GM21390 (cell line): ENCODE results near the gene U2AF1L4.
A peak's percentile ranks its signal among the peaks of the same experiment; 100 is the strongest.

Source experiments
- ATAC-seq: cut with Tn5 transposase; IDR thresholded peaks from one replicate; pipeline ENCODE4 v1.9.1; 2021; ENCODE audit not compliant: unreplicated experiment

Gene U2AF1L4

GRCh38 chr19:35757749-35758608 is 12.8 kb upstream of the U2AF1L4 start, which contains the start of gene PROSER3:
PROSER3 (plus strand) TSS chr19:35758176; CDS start chr19:35758216, 40 bp downstream.
- peak; percentile 93 for ATAC-seq

- no peak for ATAC-seq
Observed at GRCh38 chr19:35757231-35757748, 12.1 kb upstream of the U2AF1L4 start.

GRCh38 chr19:35756377-35757230 is 11.4 kb upstream of the U2AF1L4 start, which contains the start of gene HSPB6:
HSPB6 (minus strand) TSS chr19:35757029; CDS start chr19:35757008, 21 bp downstream.
- ATAC-seq: no peak

- no peak for ATAC-seq
Observed at GRCh38 chr19:35755550-35756376, 10.5 kb upstream of the U2AF1L4 start.

GRCh38 chr19:35755131-35755549 is 9.9 kb upstream of the U2AF1L4 start:
- no peak for ATAC-seq

GRCh38 chr19:35754370-35755130 is 9.3 kb upstream of the U2AF1L4 start:
- no peak for ATAC-seq

GRCh38 chr19:35753634-35754369 is 8.6 kb upstream of the U2AF1L4 start:
- ATAC-seq: no peak

- no peak for ATAC-seq
Observed at GRCh38 chr19:35752746-35753350, 7.6 kb upstream of the U2AF1L4 start.

- ATAC-seq: no peak
Observed at GRCh38 chr19:35751839-35752745, 6.9 kb upstream of the U2AF1L4 start.

- no peak for ATAC-seq
Observed at GRCh38 chr19:35750167-35750566, 4.9 kb upstream of the U2AF1L4 start.

GRCh38 chr19:35748106-35749020 is 3.1 kb upstream of the U2AF1L4 start, which contains the start of gene LIN37:
LIN37 (plus strand) TSS chr19:35748576; CDS start chr19:35748725, 149 bp downstream.
- ATAC-seq: peak; percentile 63

- ATAC-seq: no peak
Observed at GRCh38 chr19:35746531-35746930, 1.3 kb upstream of the U2AF1L4 start.

GRCh38 chr19:35746087-35746462 is 857 bp upstream of the U2AF1L4 start:
- no peak for ATAC-seq

GRCh38 chr19:35744430-35745327 is 539 bp downstream of the U2AF1L4 start:
- peak; percentile 34 for ATAC-seq

- ATAC-seq: no peak
Observed at GRCh38 chr19:35743640-35744429, 1.4 kb downstream of the U2AF1L4 start.
